ENCODE data around the gene FBXO4. TPM values are rescaled to one million over a fixed set of nuclear protein-coding genes. Genes with fewer than 3 reads are reported as not detected.

The FBXO4 gene
- total RNA-seq, 1 donor from 2014 or later, result 9.5 TPM

- TF ChIP-seq CTCF (IDR thresholded peaks at IDR 0.05; ENCODE audit: insufficient read depth, low read length, severe bottlenecking), result no peak
- no peak for FAIRE-seq
- Histone ChIP-seq H3K36me3 (ENCODE audit: control insufficient read depth, insufficient read depth, low read length) (no peaks in the 10 kb centered on the region), H3K27me3 (ENCODE audit: control insufficient read depth, insufficient read depth, low read length) (peaks cover 1% of the 10 kb centered on the region), H3K4me3 (ENCODE audit: low read depth, low read length) (no peak overlapping the region)
- no peak for DNase-seq (ENCODE audit: low read depth)
Measured at GRCh38 chr5:41893074-41893851, 31.8 kb upstream of the FBXO4 start.

GRCh38 chr5:41896230-41896629 lies 28.9 kb upstream of the FBXO4 start:
- no peak for TF ChIP-seq CTCF (IDR thresholded peaks at IDR 0.05; ENCODE audit: insufficient read depth, low read length, severe bottlenecking)
- FAIRE-seq, result no peak
- peaks cover 1% of the 10 kb centered on the region for H3K27me3 ChIP-seq (ENCODE audit: control insufficient read depth, insufficient read depth, low read length)

DNA sequence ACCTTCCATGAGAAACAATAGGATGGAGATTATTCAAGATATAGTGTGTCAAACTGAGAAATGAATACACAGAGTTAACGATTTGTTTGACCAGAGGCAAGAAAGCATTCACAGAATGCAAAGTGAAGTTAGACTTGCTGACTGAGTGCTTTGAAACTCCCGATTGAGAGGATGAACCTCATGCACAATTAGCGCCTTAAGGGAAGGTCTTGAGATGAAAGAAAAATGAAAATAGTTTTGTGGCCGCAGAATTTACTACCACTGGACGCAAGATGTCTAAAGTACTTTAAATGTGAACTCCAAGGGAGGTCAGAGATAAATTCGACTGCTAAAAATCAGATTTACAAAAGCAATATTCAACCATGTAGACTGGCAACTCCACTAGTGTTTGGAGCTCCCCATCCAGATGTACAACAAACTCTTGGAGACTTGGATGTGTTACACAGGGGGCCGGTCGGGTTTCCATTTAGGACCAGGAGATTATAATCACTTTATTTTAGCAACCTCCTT lies 21.6 kb upstream of the FBXO4 start:
- no peak for TF ChIP-seq CTCF (IDR thresholded peaks at IDR 0.05; ENCODE audit: insufficient read depth, low read length, severe bottlenecking)
- DNase-seq (ENCODE audit: low read depth), result no peak
- H3K27me3 ChIP-seq (ENCODE audit: control insufficient read depth, insufficient read depth, low read length), result no peaks in the 10 kb centered on the region
- peak overlapping the region; percentile 77 for H3K4me3 ChIP-seq (ENCODE audit: low read depth, low read length)
- peaks cover 2% of the 10 kb centered on the region for H3K36me3 ChIP-seq (ENCODE audit: control insufficient read depth, insufficient read depth, low read length)
- no peak for FAIRE-seq

More at GRCh38 chr5:41896230-41896629, 28.9 kb upstream of the FBXO4 start:
- no peaks in the 10 kb centered on the region for H3K36me3 ChIP-seq (ENCODE audit: control insufficient read depth, insufficient read depth, low read length)
- H3K4me3 ChIP-seq (ENCODE audit: low read depth, low read length), result no peak overlapping the region
- no peak for DNase-seq (ENCODE audit: low read depth)

GRCh38 chr5:41903892-41904799 lies 20.9 kb upstream of the FBXO4 start, which contains the start of gene RIMOC1:
TSS of gene RIMOC1 (plus strand) at chr5:41904344. CDS start at chr5:41904368, 24 bp downstream.
- Histone ChIP-seq H3K36me3 (ENCODE audit: control insufficient read depth, insufficient read depth, low read length) (peaks cover 2% of the 10 kb centered on the region), H3K4me3 (ENCODE audit: low read depth, low read length) (peak within 1 kb of the TSS; percentile 77), H3K27me3 (ENCODE audit: control insufficient read depth, insufficient read depth, low read length) (no peaks in the 10 kb centered on the region)
- no peak for TF ChIP-seq CTCF (IDR thresholded peaks at IDR 0.05; ENCODE audit: insufficient read depth, low read length, severe bottlenecking)
- FAIRE-seq (peak; percentile 94), DNase-seq (ENCODE audit: low read depth) (peak; percentile 98)

GRCh38 chr5:41906151-41906550 lies 18.9 kb upstream of the FBXO4 start:
- no peak for FAIRE-seq
- no peak for DNase-seq (ENCODE audit: low read depth)
- no peak for TF ChIP-seq CTCF (IDR thresholded peaks at IDR 0.05; ENCODE audit: insufficient read depth, low read length, severe bottlenecking)
- Histone ChIP-seq H3K27me3 (ENCODE audit: control insufficient read depth, insufficient read depth, low read length) (no peaks in the 10 kb centered on the region), H3K4me3 (ENCODE audit: low read depth, low read length) (no peak overlapping the region), H3K36me3 (ENCODE audit: control insufficient read depth, insufficient read depth, low read length) (peaks cover 3% of the 10 kb centered on the region)
